ENCODE results near the gene PSEN1.

Gene PSEN1

DNA sequence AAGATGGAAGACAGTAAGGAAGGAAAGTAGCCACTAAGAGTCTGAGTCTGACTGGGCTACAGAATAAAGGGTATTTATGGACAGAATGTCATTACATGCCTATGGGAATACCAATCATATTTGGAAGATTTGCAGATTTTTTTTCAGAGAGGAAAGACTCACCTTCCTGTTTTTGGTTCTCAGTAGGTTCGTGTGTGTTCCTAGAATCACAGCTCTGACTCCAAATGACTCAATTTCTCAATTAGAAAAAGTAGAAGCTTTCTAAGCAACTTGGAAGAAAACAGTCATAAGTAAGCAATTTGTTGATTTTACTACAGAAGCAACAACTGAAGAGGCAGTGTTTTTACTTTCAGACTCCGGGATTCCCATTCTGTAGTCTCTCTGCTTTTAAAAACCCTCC lies 85.6 kb downstream of the PSEN1 start:
- DNase-seq, result no peak

DNA sequence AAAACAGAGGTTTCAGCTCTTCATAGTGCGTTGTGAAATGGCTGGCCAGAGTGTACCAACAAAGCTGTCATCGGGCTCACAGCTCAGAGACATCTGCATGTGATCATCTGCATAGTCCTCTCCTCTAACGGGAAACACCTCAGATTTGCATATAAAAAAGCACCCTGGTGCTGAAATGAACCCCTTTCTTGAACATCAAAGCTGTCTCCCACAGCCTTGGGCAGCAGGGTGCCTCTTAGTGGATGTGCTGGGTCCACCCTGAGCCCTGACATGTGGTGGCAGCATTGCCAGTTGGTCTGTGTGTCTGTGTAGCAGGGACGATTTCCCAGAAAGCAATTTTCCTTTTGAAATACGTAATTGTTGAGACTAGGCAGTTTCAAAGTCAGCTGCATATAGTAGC lies 86.7 kb downstream of the PSEN1 start:
- no peak for DNase-seq

DNA sequence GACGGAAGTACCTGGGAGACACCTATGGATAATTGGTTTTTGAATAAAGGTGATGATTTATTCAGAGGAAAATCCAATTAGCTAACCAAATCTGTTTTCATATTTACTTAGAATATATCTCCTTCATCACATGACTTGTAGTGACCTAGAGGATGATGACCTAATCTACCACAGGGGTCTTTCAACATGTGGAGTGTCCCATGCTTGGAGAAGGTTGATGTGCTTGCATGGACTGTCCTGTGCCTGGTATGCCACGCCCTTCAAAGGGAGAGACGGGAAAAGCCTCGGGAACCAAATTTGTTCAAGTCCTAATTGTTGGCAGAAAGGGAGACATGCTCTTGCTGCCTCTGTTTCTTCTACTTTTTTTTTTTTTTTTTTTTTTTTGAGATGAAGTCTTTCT lies 89.2 kb downstream of the PSEN1 start:
- no peak for DNase-seq

DNA sequence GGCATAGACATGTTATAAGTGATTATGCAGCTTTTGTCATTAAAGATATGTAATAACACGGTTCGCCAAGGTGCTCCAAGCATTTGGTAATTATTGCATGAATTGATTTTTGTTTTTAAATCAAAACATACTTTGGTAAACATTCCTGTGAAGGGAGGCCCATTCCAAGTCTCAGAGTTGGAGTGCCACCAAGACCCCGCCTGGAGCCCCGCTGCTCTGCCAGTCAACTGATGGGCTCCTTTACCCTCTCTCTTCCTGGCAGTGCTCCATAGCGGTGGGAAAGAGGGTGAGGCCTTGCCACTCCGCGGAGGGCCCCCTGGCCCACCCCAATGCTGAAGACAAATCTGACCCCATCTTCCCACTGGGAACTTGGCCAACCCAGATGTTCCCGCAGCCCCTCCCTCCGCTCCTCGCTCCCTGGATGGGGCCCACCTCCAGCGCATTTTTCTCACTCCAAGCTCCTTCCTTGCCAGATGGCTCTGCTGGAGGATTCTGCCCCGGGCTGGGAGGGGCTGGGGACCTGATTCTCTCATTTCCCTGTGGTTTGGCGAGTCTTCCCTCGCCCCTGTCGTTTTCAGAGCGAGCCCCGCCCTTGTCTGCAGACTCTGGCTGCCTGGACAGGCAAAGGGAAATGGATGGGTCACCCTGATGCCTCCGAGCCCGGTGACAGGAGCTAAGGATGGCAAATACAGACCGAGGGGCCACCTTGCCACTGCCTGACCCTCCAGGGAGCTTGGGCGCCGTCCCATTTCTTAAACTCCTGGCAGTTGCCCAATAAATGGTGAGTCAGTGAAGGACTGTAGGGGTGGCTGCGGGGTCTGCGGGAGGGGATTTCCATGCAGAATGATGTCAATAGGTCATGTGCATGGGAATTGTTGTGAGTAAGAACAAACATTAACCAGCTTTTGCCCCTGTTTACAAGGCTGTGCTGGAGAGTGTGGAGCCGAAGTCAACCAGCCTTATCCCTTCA lies 91.8 kb downstream of the PSEN1 start:
- DNase-seq, result no peak

DNA sequence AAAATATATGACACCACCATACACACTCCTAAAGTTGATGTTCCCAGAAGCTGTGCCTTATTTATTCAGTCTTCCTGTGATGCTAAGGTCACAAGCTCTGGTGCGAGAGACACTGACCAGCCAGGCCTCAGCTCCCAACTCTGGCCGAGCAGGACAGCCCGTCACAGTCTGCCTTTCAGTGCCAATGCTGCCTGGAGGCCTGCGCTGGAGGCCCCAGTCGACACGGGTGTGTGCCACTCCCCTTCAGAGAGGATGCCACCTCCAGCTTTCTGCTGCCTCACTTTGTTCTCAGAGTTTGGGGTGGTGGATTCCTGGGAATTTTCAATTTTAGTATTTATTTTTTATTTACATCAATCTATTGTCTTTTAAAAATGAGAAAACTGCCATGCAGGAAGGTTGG lies 93.7 kb downstream of the PSEN1 start:
- no peak for DNase-seq

DNA sequence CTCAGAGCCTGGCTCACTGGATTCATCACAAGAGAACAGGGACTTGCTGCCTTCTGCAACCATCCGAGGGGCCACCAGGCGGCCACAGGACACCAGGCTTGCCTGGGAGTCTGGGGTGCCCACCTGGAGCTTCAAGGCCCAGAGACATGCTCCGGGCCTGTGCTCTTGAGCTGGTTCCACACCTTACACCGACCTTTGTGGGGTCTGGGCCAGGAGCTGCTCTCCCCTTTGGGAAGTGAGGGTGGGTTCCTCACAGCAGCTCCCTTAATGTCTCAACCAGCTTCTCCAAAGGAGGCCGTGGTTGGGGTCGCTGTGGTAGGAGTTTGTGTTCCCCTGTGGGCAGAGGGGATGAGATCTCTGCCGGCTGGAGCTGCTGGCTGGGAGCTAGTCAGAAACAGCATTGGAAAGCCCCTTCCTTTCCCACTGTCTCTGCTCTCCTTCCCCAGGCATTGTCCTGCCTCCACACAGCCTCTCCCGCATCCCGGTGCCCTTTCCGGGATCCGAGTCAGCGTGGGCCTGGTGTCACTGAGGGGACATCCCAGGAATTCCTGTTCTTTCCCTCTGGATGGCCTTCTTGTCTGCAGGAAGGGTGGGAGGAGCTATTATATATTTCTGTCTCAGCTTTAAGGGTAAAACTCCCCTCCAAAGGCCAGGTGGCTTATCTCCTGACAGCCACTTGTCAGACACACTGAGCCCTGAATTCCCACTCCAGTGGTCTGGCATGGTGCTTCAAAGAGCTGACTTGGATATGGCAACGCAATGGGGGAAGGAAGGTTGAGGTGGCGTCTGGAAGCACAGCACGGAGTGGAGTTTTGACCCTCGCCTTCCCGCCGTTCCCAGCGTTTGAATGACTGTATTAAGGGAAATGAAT lies 95.9 kb downstream of the PSEN1 start:
- peak; percentile 28 for DNase-seq

DNA sequence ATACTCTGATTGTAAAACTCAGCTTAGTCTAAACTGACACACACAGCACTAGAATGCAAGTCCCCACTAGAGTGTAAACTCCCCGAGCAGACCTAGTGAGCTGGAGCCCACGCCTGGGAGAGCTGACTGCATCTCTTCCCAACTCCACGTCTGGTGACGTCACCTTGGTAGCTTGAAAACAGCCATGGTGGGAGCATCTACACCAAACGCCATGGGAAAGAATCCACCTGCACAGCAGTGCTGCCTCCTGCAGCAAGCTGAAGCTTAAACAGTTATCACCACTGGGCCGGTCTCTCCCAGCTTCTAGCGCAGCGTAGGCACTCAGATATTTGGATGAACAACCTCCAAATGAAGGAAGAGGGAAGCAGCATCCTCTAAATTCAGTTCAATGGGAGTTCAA lies 96.7 kb downstream of the PSEN1 start:
- DNase-seq, result no peak

DNA sequence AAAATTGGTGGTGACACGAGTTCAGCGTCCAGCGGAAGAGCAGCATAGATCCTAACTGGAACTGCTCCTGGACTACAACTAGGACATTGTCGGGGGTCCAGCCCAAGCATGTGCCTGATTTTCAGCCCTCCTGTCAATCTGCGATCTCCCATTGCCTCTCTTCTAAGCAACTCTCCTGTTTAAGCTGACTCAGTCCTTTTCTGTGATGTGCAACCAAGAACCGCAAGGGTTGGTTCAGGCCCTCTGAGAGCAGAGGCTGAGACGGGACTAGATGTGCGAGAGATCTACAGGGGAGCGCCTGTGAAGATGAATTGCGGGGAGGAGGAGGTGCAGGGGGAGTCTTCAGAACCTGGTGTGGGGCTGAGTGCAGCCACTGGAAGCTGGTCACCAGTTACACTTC lies 97.3 kb downstream of the PSEN1 start:
- DNase-seq, result peak; percentile 71

DNA sequence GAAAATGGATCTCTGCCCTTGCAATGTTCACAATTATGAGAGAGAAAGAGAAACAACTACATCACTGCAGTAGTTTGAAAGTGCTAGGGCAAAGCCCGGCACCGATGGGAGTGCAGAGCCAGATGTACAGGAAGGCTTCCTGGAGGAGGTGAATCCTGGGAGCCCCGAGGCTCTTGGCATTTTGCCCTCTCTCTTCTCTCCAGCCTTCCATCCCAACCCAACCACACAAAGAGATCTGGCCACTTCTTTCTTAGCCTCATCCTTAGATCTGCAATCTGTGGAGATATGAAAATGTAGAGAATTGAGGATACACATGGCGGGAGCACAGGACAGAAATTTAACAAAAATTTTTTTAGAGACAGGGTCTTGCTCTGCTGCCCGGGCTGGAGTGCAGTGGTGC lies 97.7 kb downstream of the PSEN1 start:
- DNase-seq, result no peak

DNA sequence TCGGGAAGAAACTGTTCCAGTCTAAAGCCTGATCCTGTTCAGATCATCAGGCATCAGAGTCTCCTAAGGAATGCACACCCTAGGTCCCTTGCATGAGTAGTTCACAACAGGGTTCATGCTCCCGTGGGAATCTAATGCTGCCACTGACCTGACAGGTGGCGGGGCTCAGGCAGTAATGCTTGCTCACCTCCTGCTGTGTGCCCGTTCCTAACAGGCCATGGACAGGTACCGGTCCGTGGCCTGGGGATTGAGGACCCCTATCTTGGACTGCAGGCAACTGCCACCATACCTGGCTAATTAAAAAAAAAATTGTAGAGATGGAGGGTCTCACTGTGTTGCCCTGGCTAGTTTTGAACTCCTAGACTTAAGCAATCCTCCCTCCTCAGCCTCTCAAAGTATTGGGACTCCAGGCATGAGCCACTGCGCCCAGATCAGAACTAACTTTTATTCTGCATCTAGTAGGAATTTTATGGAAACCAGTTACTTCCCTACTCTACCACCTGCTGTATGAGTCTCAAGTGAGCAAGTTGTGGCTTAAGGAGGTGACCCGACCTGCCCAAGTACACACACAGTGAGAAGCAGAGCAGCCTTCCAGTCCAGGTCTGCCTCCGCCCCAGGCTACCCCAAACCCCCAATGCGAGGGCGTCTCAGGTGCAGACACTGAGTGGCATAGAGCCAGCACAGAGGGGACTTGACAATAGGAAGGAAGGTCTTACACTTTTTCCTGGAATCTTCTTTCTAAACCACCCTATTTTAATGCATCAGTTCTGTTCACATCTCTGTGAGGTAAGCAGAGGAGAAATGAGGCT lies 98.5 kb downstream of the PSEN1 start:
- DNase-seq, result no peak

DNA sequence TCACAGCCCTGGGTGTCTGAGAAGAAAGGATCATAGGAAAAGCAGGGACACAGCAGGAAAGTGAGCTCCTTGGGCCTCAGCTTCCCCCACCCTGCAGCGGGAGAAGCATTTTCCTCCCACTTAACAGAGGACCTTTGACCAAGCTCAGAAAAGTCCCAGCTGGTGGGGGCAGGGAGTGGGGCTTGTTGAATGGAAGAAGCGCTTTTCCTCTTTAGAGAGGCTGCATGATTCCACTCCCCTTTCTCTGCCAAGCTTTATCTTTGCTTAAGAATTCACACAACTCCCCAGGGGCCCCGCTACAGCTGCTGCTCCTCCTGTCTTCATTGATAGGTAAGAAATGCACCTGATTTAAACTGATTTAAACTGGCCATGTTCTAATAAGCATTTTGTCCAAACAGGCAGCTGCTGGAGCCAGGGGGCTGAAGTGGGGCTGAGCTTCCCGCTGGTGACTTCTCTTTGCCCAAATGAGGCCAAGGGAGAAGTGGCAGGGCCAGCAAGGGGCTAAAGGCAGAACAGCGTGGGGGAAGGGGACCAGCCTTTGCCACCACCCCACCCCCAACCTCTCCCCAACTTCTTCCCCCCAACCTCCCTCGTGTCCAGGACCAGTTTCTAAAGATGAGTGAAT lies 99.3 kb downstream of the PSEN1 start:
- no peak for DNase-seq

DNA sequence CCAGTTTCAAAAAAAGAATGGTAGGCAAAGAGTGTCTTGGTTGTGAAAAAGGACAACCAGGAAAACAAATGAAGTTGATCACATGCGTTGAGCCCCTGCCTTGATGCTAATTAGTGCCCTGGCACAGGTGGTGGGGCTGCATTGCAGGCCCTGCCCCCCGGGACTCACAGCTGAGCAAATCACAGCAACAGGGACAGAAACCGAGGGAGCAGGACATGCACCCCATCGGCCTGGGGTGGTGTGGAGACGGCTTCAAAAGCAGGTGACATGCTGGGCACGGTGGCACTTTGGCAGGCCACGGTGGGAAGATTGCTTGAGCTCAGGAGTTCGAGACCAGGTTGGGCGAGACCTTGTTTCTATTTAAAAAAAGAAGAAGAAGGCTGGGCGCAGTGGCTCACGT lies 99.8 kb downstream of the PSEN1 start:
- no peak for DNase-seq

DNA sequence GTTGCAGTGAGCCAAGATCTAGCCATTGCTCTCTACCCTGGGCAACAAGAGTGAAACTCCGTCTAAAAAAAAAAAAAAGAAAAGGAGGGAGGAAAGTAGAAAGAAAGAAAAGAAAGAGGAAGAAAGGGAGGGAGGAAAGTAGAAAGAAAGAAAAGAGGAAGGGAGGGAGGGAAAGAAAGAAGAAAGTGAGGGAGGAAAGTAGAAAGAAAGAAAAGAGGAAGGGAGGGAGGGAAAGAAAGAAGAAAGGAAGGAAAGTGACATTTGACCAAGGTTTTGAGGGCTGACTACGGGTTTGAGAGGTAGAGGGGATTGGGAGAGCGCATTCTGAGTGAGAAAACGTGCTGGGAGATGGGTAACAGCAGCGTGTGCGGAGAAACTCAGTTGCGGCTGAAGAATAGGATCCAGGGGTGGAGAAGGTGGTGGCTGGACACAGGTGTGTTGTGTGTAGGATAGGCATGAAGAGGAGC lies 100.5 kb downstream of the PSEN1 start:
- no peak for DNase-seq

DNA sequence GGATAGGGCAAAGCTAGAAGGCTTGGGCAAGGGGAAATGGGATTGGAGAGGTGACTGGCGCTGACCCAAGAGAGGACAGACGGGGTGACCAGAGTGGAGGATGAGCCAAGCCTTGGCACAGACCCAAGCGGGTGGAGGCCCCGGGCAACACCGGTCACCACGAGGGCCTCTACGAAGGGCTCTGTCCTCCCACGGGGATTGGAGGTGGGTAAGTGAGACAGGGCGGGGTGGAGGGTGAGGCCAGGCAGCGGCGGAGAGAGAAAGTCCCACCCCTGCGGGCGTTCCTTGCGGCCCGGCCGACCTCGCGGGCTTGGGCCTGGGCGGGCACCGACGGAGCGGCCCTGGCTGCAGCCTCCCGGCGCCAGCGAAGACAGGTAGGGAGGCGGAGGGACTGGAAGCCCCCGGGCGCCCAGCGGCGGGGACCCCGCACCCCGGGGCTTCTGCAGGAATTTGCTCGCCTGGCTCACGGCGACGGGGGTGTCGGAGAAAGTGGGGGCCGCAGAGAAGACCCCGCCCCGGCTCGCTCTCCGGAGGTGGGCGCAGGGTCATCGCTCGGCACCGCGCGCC lies 101.0 kb downstream of the PSEN1 start, which contains the start of gene PAPLN:
PAPLN (plus strand) TSS at position 288 of the 567 bp plus-strand sequence. CDS start 2,273 bp downstream, outside the sequence.
- DNase-seq, result peak; percentile 53

DNA sequence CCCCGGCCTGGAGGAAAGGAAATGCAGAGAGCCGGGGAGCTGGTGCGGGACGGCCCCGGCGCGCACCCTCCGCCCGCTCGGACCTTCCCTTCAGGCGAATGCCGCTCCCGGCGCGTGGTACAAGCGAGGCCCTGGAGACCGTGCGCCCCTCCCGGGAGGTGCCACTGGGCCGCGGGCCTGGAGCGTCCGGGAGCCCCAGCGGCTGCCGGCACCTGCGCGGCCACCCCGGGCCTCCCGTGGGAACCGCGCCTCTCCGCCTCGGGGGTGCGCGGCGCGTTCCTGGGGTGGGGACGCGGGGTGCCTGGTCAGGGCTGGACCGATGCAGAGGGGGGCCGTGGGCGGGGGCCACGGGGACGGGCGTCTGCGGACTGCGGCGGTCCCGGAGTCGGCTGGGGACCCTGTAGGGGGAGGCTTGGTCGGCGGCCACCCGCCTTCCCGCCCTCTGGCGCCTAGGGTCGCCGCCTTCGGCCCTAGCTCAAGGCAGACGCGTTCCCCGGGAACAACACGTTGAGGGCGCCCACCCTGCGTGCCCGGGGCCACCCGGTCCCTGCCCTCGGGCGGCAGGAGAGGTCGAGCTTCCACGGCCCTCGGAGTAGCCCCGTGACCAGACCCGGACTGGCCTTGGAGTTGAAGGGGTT lies 101.6 kb downstream of the PSEN1 start:
- peak; percentile 23 for DNase-seq

DNA sequence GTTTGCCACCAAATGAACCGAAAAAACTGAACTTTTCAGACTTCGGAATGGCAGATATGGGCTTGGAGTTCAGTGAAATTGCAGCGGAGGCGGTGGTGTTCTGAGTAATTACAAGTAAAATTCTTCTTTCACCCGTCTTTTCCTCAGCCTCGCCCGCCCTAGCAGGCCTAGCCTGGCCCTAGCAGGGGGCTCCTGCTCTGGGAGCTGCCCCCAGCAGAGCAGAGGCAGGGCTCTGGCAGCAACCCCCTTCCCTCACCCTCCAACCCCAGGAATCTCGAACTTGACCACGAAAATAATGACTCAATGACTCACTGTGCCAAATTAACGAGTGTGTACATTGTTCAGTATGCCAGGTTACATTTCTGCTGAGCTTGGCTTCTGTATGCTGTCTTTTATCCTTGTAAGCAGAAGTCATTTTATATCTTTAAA lies 102.1 kb downstream of the PSEN1 start:
- DNase-seq, result peak; percentile 58

DNA sequence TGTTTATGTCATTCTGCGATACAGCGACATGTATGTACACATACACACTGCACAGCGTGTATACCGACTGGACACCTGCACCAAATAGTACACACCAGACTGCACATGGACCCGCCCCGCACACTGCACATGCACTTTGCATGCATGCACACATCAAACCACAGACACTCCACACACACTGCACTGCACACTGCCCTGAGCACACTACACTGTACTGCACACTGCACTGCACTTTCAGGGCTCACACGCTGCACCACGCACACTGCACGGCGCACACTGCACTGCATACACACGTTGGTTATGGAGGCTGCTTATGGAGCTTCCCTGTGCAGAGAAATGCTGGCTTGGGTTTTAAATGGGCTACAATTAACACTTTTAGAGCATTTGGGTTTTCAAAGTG lies 102.6 kb downstream of the PSEN1 start:
- peak; percentile 14 for DNase-seq

DNA sequence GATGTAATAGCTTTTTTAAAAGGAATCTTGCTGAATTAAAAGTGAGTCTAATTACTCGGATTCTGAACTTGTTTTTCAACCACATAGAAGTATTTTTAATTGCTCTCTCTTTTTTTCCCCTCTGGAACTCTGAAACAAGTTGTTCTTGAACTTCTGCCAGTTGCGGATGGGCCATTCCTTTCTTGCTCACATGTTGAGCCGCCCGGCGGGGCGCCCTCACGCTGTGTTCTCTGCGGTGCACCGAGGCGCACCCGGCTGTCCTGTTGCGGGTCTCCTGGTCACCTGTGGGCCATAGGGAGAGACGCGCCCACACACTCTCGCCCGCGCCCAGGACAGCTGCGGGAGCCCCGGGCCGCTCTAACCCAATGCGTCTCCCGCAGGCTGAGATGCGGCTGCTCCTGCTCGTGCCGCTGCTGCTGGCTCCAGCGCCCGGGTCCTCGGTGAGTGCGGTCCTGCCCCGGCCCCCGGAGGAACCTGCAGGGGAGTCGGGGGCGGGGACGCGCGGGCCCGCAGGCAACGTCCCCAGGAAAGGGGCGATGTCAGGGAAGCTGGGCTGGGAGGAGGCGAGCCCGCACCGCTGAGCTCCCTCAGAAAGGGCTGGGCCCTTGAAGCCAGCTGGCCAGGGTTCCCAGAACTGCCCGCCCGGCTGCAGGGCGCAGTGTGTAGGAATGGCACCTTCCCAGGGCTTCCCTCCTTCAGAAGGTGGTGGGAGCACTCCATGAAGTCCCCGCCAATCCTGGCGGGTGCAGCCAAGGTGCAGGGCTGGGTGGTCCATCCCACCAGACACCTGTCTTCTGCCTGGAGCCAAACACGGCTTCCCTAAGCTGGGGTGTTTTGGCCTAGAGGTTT lies 103.3 kb downstream of the PSEN1 start:
- DNase-seq, result no peak

DNA sequence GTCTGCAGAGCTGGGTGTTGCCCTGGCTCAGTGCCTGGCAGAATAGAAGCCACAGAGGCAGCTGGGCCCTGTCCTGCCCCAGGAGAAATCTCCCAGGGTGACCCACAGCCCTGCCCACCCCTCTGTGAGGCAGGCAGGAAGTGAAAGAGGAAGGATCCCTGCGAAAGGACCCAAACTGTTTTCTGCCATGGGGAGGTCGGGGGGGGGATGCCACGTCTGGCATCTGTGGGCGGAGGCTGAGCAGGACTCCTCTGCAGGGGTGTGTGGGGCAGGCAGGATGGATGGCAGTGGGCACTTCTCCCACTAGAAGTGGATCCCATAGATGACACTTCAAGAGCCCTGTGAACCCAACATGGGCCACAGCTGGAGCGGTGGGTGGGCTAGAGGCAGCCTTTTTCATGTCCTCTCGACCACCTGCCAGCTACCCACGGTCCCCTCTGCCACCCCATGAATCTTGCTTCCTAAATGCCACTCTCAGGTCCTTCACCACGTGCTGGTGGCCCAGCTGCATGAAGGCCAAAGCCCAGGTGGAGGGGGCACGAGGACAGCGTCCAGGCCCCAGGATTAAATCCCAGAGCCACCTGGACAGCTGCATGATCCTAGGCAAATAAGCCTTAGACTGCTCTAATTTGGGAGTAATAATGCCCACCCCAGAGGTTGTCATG lies 104.6 kb downstream of the PSEN1 start:
- DNase-seq, result peak; percentile 61
